Upper lobe of left lung (tissue), 4 donors: Measurements from ENCODE around the gene CD37.

Experiments used
- CTCF ChIP-seq, 6 experiments: fragments of 450-650 bp in 4 of 6; fragments of 200-600 bp in 2 of 6; sonication (generic) in 2 of 6; IDR thresholded peaks; one replicate each; pipeline ENCODE4 v1.5.1; 2016 to 2019; ENCODE audit warnings: antibody characterized with exemption in 6 of 6
- EP300 ChIP-seq, 4 donors: sonication (generic); formaldehyde crosslinking; IDR thresholded peaks; one replicate each; pipeline ENCODE4 v1.5.1; 2017; ENCODE audit warnings: antibody characterized with exemption in 4 of 4, control low read depth in 2 of 4
- POLR2A ChIP-seq, 4 donors: fragments of 450-650 bp; IDR thresholded peaks; one replicate each; pipeline ENCODE4 v1.5.1; 2016 to 2017; ENCODE audit warnings: antibody characterized with exemption in 4 of 4, mild to moderate bottlenecking in 2 of 4
- POLR2AphosphoS5 ChIP-seq, 2 donors: sonication (generic); formaldehyde crosslinking; IDR thresholded peaks; one replicate each; pipeline ENCODE4 v1.5.1; 2017; ENCODE audit warnings: antibody characterized with exemption in 2 of 2

GRCh38 chr19:49336482-49337266 is 1.5 kb downstream of the CD37 start:
- TF ChIP-seq CTCF (IDR thresholded peaks at IDR 0.05): no peak
- TF ChIP-seq POLR2A (IDR thresholded peaks at IDR 0.05): no peak
- no peak for TF ChIP-seq EP300 (IDR thresholded peaks at IDR 0.05)
- no peak for TF ChIP-seq POLR2AphosphoS5 (IDR thresholded peaks at IDR 0.05)
